ENCODE results near the gene OVOL2. TPM values are rescaled to one million over a fixed set of nuclear protein-coding genes. Genes with fewer than 3 reads are reported as not detected.

The OVOL2 gene
- total and polyA plus RNA-seq, 2 of the 4 experiments (the other 2 are of a cell fraction), result not detected

- Histone ChIP-seq H3K9me1 (ENCODE audit: insufficient read depth, low read length) (0 out of 2 replicates have a peak, but pooled peaks cover 3% of the 10 kb centered on the region), H3K79me1 (ENCODE audit: low read depth in 1 of 2, low read length in 2 of 2) (peaks cover 2 to 4% of the 10 kb centered on the region in 2 experiments; a peak in 2 of 4 replicates), H3K56ac (ENCODE audit: extremely low read depth, insufficient read depth, low read length) (no peak overlapping the region), H3K27ac (ENCODE audit: insufficient read depth, low read length) (no peak overlapping the region), H3K4ac (ENCODE audit: low read depth, low read length) (no peak overlapping the region), H2BK120ac (ENCODE audit: low read depth, low read length) (no peak overlapping the region), H3K14ac (replicated peaks; ENCODE audit: low read depth, low read length) (no peak overlapping the region), H3K9ac (ENCODE audit: low read depth, low read length) (no peak overlapping the region), H2BK15ac (ENCODE audit: low read depth, low read length) (no peak overlapping the region), H3K4me1 (ENCODE audit: control insufficient read depth, insufficient read depth, low read length) (peaks cover 4% of the 10 kb centered on the region; the same call in 1 of the 2 replicates), H3K27me3 (ENCODE audit: control insufficient read depth, insufficient read depth, low read length) (no peaks in the 10 kb centered on the region), H2AK9ac (replicated peaks; ENCODE audit: low read depth, low read length, poor library complexity) (no peak overlapping the region), H3K36me3 (ENCODE audit: control insufficient read depth, insufficient read depth, low read length) (no peaks in the 10 kb centered on the region; the same call in 1 of the 2 replicates), H4K91ac (ENCODE audit: insufficient read depth, low read depth, low read length) (no peak overlapping the region), H3K9me3 (ENCODE audit: control insufficient read depth, insufficient read depth, low read length) (no peaks in the 10 kb centered on the region), H3K4me3 (ENCODE audit: insufficient read depth, low read depth, low read length) (no peak overlapping the region), H3K23ac (ENCODE audit: low read depth, low read length) (no peak overlapping the region), H3K4me2 (ENCODE audit: low read depth, low read length) (no peak overlapping the region), H2AK5ac (ENCODE audit: low read depth, low read length) (no peak overlapping the region), H2BK5ac (ENCODE audit: low read depth, low read length, poor library complexity, severe bottlenecking) (no peak overlapping the region), H4K8ac (ENCODE audit: low read depth in 2 of 2, low read length in 2 of 2) (no peak overlapping the region), H4K20me1 (ENCODE audit: insufficient read depth, low read length) (no peaks in the 10 kb centered on the region), H3K18ac (ENCODE audit: low read depth, low read length) (no peak overlapping the region), H4K5ac (ENCODE audit: low read depth, low read length) (no peak overlapping the region), H2AFZ (replicated peaks; ENCODE audit: low read length, poor library complexity) (no peak overlapping the region), H2BK20ac (ENCODE audit: low read depth, low read length) (no peak overlapping the region)
- BruUV-seq (replicated peaks), result no TSS peak
- DNase-seq (no peak), ATAC-seq (ENCODE audit: low read depth) (no peak)
- WGBS, 2 experiments (ENCODE audit: extremely low coverage in 2 of 2, insufficient read length in 1 of 2), result no CpG with 5 or more reads among the region's 3 CpGs
- POLR2A ChIA-PET (ENCODE audit: unreplicated experiment), result no interaction called here
- in situ Hi-C loops (cut with MboI; ENCODE audit: low sequenced_read_pairs) (no loop called here), dilution Hi-C loops (cut with HindIII; ENCODE audit: low sequenced_read_pairs, unreplicated experiment) (no loop called here), intact Hi-C loops (cut with micrococcal nuclease) (no loop called here)
- TF ChIP-seq CEBPB (IDR thresholded peaks at IDR 0.05; ENCODE audit: low read depth, low read length), result no peak
- TF ChIP-seq POLR2A (IDR thresholded peaks at IDR 0.05; ENCODE audit: low read depth, low read length), result no peak
- no peak for TF ChIP-seq MAFK (IDR thresholded peaks at IDR 0.05; ENCODE audit: low read depth, low read length)
- TF ChIP-seq MXI1 (IDR thresholded peaks at IDR 0.05; ENCODE audit: borderline replicate concordance, low read depth, low read length), result no peak
- TF ChIP-seq CHD1 (IDR thresholded peaks at IDR 0.05; ENCODE audit: low read depth, low read length), result no peak
- TF ChIP-seq FOS (IDR thresholded peaks at IDR 0.05; ENCODE audit: low read depth, low read length), result no peak
- TF ChIP-seq, protein P1, sequence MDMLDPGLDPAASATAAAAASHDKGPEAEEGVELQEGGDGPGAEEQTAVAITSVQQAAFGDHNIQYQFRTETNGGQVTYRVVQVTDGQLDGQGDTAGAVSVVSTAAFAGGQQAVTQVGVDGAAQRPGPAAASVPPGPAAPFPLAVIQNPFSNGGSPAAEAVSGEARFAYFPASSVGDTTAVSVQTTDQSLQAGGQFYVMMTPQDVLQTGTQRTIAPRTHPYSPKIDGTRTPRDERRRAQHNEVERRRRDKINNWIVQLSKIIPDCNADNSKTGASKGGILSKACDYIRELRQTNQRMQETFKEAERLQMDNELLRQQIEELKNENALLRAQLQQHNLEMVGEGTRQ (IDR thresholded peaks at IDR 0.05; ENCODE audit: low read depth, low read length), result no peak
- TF ChIP-seq RAD21 (IDR thresholded peaks at IDR 0.05; ENCODE audit: low read length), result no peak
- no peak for TF ChIP-seq ELK1 (IDR thresholded peaks at IDR 0.05; ENCODE audit: borderline replicate concordance, low read depth, low read length)
- TF ChIP-seq SMC3 (IDR thresholded peaks at IDR 0.05; ENCODE audit: low read depth, low read length), result no peak
- TF ChIP-seq RCOR1 (IDR thresholded peaks at IDR 0.05; ENCODE audit: insufficient replicate concordance, low read length), result no peak
- CTCF ChIA-PET, result no interaction called here
These were observed 69.7 kb downstream of the OVOL2 start for GRCh38 chr20:17987988-17988387.

Measured in IMR-90 (cell line).